Effector CD8-positive, alpha-beta T cell (primary cell): ENCODE results near the gene SHISA3.
"Not testable (repeated sequence)": the region's sequence is repeated elsewhere in the genome, so short reads cannot be mapped to it uniquely, and the experiment has no call there.

Source experiments
- DNase-seq: peaks from one replicate; lab custom pipeline; 2025; lab: John Stamatoyannopoulos, UW
- total RNA-seq, 4 experiments: gene quantifications; one replicate each; lab custom pipeline; 2026; lab: John Stamatoyannopoulos, UW

The SHISA3 gene
- total RNA-seq: 0 reads per million in 4 experiments

GRCh38 chr4:42396752-42397634, at the start of gene SHISA3:
TSS of gene SHISA3 (plus strand) at chr4:42397488. CDS start at chr4:42398057, 569 bp downstream.
- DNase-seq: no peak

GRCh38 chr4:42348247-42348646, 49.0 kb upstream of the SHISA3 start:
- DNase-seq: no peak

- no peak for DNase-seq
These were observed 48.6 kb upstream of the SHISA3 start for GRCh38 chr4:42348692-42349091.

- DNase-seq: no peak
These were observed 46.6 kb upstream of the SHISA3 start for GRCh38 chr4:42350611-42351182.

- no peak for DNase-seq
These were observed 45.2 kb upstream of the SHISA3 start for GRCh38 chr4:42352049-42352448.

DNA sequence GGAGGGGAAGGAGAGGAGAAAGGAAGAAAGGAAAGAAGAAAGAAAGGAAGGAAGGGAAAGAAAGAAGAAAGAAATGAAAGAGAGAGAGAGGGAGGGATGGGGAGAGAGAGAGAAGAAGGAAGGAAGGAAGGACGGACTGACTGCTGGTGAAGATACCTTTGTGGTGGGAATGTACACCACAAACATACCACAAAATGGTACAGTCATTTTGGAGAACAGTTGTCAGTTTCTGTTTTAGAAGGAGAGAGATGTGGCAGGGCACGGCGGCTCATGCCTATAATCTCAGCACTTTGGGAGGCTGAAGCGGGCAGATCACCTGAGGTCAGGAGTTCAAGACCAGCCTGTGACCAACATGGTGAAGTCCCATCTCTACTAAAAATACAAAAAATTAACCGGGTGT, 40.0 kb upstream of the SHISA3 start:
- no peak for DNase-seq

DNA sequence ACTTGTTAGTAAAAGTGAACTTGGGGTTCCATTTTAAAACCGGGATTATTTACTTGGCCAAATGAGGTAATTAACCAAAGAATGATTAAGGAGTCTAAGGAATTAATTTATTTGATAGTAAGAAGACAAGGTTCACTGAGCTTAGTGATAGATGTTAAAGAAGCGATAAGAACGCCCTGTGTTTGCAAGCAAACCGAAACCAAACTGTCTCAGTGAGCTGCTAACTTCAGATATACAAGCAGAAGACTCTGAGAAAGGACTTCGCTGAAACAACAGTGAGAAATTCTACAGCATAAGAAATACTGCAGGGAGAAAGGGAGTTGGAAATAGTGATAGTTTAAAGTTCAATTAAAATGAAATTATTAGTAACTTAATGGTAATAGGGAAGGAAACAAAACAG, 37.6 kb upstream of the SHISA3 start:
- no peak for DNase-seq

- DNase-seq: no peak
These were observed 37.0 kb upstream of the SHISA3 start for GRCh38 chr4:42360256-42360669.

DNA sequence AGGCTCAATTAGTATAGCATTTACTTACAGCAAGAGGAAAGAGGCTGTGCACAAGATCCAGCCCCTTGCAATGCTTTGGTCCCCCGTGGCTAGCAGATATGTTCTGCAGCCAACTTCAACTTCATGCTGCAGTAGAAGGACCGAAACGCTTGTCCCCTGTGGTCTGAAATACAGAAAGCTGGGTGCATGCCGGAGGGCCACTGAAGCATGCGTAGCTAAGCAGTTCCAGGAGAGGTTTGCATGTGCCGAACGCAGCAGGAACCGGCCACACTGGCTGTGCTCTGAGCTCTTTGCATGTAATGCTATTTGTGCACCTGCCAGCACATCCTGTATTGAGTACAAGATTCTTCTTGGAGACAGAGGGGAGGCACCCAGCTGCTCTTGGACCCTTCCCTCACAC, 35.8 kb upstream of the SHISA3 start:
- DNase-seq: no peak

- no peak for DNase-seq
These were observed 34.7 kb upstream of the SHISA3 start for GRCh38 chr4:42362591-42362990.

DNA sequence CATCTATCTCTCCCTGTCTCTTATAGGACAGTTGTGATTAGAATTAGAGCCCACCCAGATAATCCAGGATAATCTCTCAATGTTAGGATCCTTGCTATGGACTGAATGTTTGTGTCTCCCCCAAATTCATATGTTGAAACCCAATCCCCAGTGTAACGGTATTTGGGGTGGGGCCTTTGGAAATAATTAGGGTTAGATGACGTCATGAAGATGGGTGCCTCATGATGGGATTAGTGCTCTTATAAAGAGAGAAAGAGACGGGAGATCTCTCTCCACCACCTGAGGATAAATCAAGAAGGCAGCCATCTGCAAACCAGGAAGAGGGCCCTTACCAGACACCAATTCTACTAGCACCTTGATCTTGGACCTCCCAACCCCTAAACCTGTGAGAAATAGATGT, 33.7 kb upstream of the SHISA3 start:
- DNase-seq: no peak

DNA sequence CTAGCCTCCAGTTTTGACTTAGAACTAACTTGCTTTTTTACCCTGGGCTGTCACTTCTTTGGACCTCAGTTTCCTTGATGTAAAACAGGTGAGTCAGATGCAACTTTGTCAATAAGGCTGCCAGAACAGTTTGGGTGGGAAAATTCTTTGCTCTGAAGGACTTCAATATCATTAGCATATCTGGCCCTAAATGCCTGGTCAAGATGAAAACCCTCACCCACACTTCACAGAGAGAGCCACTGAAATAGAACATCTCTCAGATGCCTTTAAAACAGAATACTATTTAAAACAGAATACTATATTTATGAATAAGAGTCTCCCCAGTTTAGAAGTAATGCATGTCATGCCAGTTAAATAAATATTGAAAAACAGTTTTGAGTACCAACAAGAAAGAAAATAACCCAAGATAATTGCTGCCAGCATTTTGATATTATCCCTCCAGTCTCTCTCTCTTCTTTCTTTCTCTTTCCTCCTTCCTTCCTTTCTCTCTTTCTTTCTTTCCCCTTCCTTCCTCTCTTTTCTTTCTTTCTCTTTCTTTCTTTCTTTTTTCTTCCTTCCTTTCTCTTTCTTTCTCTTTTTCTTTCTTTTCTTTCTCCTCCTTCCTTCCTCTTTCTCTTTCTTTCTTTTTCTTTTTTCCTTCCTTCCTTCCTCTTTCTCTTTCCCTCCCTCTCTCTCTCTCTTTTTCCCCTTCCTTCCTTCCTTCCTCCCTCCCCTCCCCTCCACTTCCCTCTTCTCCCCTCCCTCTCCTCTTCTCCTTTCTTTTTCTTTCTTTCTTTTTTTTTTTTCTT, 32.8 kb upstream of the SHISA3 start:
- no peak for DNase-seq

DNA sequence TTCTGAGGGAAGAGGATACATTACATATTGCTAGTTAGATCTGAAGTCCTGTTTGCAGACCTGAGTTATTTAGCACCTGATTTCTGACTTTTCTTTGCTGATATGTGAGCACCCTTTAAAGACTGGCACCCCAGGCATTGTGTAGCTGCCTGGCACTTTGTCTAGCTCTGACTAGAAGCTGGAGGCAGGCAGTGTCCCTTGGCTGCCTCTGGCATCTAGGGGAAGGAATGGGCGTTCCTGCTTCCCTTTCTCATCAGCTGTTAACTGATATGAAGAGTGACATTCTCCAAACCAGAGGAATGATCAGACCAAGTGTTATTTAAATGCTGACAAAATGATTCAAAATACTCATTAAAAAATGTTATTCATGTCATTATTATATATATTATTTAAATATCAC, 30.3 kb upstream of the SHISA3 start:
- no peak for DNase-seq

GRCh38 chr4:42369489-42369888, 27.8 kb upstream of the SHISA3 start:
- no peak for DNase-seq

DNA sequence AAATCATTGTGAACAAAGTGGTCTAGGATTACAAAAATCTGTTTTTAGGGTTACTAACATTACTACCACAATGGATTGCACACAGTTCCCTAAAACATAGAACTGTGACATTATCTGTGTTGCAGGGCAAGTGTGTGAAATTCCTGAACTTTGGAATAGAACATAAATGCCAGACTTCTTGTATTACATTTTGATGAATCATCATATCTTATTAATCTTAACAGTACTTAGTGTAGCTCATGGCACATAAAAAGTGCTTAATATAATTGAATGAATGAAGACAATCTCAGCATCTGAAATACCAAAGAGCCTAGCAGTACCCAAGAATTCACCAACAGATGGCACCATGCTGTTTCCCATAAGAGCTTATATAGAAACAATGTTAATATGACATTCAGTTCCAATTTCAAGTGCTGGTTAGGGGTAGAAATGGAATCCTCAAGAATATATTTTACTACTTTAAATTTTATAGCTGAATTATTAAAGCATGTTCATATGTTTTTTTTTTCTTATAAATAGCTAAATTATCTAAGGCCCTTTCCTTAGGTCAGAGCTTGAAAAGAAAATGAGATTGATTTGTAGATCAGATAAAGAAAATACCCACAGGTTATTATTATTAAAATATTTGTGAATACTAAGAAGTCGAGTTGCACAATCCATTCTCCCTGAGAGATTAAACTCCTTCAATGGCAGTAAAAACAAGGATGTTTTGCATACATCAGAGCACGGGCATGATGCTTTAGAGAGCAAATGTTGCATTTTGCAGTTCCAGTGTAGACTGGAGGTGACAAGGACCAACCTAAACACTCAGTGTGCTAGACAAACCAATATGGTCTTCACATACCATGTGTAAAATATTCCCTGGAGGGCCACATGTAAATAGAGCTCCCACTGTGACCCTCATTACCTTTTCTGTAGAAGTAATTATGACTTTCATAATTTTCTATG, 25.7 kb upstream of the SHISA3 start:
- no peak for DNase-seq

DNA sequence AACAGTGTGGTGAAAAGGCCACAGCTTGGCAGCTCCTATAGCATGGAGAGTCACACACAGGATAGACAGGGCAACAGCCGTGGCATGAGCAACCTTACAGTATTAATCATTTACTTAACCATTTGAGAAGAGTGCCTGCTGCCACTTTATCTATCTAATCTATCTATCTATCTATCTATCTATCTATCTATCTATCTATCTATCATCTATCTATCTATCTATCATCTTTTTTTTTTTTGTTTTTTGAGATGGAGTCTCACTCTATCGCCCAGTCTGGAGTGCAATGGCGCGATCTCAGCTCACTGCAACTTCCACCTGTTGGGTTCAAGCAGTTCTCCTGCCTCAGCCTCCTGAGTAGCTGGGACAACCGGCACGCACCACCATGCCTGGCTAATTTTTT, 25.0 kb upstream of the SHISA3 start:
- not testable (repeated sequence) for DNase-seq

GRCh38 chr4:42377497-42377896, 19.8 kb upstream of the SHISA3 start:
- no peak for DNase-seq

GRCh38 chr4:42381666-42382065, 15.6 kb upstream of the SHISA3 start:
- no peak for DNase-seq

DNA sequence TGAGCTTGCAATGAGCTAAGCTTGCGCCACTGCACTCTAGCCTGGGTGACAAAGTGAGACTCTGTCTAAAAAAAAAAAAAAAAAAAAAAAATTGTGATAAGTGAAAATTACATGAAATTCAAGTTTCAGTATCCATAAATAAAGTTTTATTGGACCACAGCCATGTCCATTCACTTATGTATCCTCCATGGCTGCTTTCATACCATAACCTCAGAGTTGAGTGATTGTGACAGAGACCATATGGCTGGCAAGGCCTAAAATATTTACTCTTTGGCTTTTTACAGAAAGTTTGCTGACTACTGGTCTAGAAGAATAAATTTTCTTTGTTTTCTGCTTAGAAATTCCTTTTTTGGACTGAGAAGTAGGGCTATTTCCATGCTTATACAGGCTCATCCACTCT, 11.8 kb upstream of the SHISA3 start:
- no peak for DNase-seq

DNA sequence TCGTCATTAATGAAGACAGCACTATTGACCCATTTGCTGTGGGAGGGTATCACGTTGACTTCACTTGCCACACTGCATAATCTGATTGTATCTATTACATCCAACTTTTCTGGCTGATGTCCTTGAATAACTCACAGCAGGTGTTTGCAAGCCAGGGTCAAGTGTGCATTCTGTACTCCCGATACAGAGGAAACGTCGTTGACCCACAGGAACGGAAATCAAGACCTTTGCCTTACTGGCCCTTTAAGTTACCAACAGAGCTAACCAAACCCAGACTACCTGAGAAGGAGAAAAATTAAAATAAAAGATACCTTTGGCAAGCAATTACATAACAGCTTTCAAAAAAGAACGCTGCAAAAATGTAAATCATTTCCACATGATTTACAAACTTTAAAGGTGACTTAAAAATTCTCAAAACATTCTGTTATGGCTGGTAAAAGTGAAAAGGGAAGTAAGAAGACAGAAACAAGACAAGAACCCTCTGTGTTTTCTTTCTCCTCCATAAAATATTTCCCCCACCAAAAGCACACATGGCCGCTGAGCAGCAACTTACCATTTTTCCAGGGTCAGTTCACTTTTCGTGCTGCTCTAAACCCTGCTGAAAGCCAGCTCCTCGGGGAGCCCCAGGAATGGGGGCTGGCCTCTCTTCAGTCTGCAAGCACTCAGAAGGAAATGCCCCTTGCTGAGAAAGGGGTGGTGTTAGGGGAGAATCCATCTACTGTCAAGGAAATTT, 6.5 kb upstream of the SHISA3 start:
- DNase-seq: no peak

DNA sequence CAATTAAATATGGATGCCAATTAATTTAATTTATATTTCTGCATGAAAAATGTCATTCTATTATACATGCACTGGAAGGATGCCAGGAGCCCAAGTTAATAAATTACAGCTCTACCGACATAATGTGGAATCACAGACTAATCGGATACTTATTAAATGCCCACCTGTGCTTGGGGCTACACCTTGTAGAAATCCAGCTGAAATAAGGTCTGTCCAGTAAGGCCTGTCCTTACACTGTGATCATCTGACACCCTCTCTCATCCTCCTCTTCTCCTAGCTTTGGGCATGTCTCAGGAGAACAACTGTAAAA, 6.0 kb upstream of the SHISA3 start:
- DNase-seq: no peak
